ENCODE data around the gene BRMS1. TPM values are rescaled to one million over a fixed set of nuclear protein-coding genes. Genes with fewer than 3 reads are reported as not detected.
A peak's percentile ranks its signal among the peaks of the same experiment; 100 is the strongest.

The BRMS1 gene
- total and polyA plus RNA-seq, 10 of the 15 experiments (the other 5 are each of a cell fraction or from before 2014, with no cell fraction given), result 2.1 to 85.3 (median 48.5) TPM

- no peak for TF ChIP-seq REST (IDR thresholded peaks at IDR 0.05; ENCODE audit: low read depth, low read length)
- TF ChIP-seq ZNF687 (IDR thresholded peaks at IDR 0.05), result peak; percentile 16; the same call in 1 of the 2 replicates
- no peak for TF ChIP-seq ESRRA (IDR thresholded peaks at IDR 0.05; ENCODE audit: low read length)
- TF ChIP-seq JUND (IDR thresholded peaks at IDR 0.05; ENCODE audit: low read depth, low read length), result no peak
- TF ChIP-seq IKZF2 (IDR thresholded peaks at IDR 0.05), result peak; percentile 15 to 49; a peak in 1 of 4 replicates
- peak; percentile 41 to 43; a peak in 3 of 4 replicates for TF ChIP-seq BHLHE40 (IDR thresholded peaks at IDR 0.05; ENCODE audit: borderline replicate concordance in 1 of 2, low read depth in 2 of 2, low read length in 1 of 2)
- TF ChIP-seq CTCF (IDR thresholded peaks at IDR 0.05 in 2 of 3, conservative IDR thresholded peaks at IDR 0.05 in 1 of 3; ENCODE audit: control insufficient read depth in 2 of 3, extremely low read depth in 1 of 3, insufficient read depth in 1 of 3, low read depth in 3 of 3, low read length in 3 of 3), result peak in 2 of 3 experiments; percentile 91 to 94; a peak in 4 of 6 replicates
- peak; percentile 74 for TF ChIP-seq GATAD2B (conservative IDR thresholded peaks at IDR 0.05; ENCODE audit: low read depth)
- TF ChIP-seq SIN3A (IDR thresholded peaks at IDR 0.05; ENCODE audit: low read depth, low read length), result no peak; the same call in 1 of the 2 replicates
- peak; percentile 88; the same call in 1 of the 2 replicates for TF ChIP-seq STAT1 (conservative IDR thresholded peaks at IDR 0.05)
- TF ChIP-seq YY1 (IDR thresholded peaks at IDR 0.05; ENCODE audit: low read depth, low read length), result peak; percentile 79
- TF ChIP-seq NR2F1 (conservative IDR thresholded peaks at IDR 0.05), result peak; percentile 54; the same call in 1 of the 2 replicates
- no peak for TF ChIP-seq EP300 (IDR thresholded peaks at IDR 0.05; ENCODE audit: borderline replicate concordance in 1 of 2, control insufficient read depth in 1 of 2, low read depth in 2 of 2, low read length in 2 of 2)
- no peak for TF ChIP-seq ATF2 (IDR thresholded peaks at IDR 0.05; ENCODE audit: low read length)
- TF ChIP-seq NBN (IDR thresholded peaks at IDR 0.05), result peak; percentile 96
- peak; percentile 8; the same call in 1 of the 2 replicates for TF ChIP-seq TAF1 (IDR thresholded peaks at IDR 0.05; ENCODE audit: borderline replicate concordance, low read depth, low read length)
- no peak for TF ChIP-seq BMI1 (IDR thresholded peaks at IDR 0.05; ENCODE audit: borderline replicate concordance)
- TF ChIP-seq BRCA1 (IDR thresholded peaks at IDR 0.05; ENCODE audit: low read depth, low read length), result no peak
- TF ChIP-seq HDAC2 (IDR thresholded peaks at IDR 0.05), result no peak
Measured at GRCh38 chr11:66311965-66312548, 32.8 kb downstream of the BRMS1 start (continued).

Data from GM12878 (cell line).